ENCODE results near the gene STT3B.
"Not testable (repeated sequence)": the region's sequence is repeated elsewhere in the genome, so short reads cannot be mapped to it uniquely, and the experiment has no call there.

The STT3B gene

DNA sequence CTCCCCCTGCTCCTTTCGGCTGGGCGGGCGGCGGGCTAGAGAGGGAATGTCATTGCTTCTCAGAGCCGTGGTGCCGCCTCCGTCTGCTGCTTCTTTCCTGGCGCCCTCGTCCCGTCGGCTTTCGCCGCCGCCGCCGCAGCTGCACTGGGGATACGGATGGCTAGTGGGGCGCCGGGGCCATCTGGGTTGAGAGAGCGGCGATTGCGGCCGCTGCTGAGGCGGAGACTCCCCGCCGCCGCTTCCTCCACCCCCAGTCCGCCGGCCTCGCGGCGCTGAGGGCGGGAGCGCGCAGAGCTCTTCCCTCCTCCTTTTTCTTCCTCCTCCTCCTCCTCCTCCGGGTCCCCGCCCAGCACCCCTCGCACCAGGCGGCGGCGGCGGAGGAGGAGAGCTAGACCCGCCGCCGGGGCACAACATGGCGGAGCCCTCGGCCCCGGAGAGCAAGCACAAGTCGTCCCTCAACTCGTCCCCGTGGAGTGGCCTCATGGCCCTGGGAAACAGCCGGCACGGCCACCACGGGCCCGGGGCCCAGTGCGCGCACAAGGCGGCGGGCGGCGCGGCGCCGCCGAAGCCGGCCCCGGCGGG, at the start of gene STT3B:
Gene STT3B, plus strand, starts transcription at position 339 of the 582 bp plus-strand sequence. Its CDS starts 74 bp downstream, at position 413.
- DNase-seq, result peak; percentile 72

DNA sequence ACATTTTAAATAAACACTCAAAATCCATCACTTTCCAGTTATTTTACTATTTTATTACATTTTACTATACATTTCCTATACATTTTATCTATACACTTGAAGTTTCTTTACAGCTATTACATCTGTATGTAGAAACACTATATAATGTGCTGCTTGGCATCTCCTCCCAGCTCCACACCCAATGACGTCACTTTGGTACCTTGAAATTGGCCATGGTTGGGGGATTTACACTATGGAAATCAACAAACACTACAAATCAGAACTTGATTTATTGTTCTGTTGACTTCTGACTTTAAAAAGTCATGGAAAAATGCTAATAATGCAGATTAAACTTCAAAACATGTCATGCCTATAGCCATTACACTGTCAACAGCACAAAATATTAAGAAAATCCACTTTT, 48.9 kb upstream of the STT3B start:
- DNase-seq, result no peak

DNA sequence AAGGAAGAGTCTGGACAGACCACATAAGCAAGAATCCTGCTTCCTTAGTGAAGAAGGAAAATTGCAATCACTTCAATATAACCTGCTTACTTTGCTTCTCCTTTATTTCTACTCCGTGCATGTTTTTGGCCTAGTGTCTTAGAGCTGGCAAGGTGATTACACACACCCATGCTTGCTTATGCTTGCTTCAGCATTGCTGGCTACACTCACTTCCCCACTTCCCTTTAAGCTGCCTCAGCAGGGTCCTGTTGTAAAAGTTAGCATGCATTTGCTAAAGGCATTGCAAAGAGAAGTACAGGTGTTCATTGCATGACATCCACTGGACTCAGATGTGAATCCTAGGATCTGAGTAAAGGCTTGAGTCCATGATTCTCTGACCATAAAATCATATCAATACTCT, 47.5 kb upstream of the STT3B start:
- DNase-seq, result no peak

DNA sequence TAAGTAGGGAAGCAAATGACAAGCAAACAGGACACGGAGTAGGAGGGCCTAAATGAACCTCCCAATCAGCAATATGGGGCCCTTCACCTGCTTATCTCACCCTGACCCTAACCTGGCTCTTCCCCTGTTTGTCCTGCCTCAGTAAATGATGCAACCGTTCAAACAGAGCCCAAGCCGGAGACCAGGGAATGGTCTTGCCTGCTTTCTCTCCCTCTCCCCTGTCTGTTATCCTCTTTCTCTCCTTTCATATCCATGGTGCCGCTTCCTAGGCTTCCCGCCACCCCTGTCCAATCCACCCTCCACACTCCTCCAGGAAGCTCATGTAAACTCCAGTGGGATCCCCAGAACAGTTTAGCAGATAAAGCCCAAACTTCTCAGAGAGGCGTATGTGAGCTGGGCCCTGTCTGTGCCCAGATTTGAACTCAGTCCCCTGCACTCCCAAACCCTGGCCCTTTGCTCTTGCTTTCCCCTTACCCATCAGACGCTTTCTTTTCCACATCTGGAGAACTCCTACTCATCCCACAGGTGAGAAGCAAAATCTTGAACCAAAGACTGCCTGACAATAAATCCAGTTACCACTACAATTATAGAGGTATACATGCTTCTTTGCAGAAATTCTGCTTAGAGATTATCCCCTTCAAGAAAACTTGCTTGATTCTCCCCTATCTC, 45.7 kb upstream of the STT3B start:
- DNase-seq, result no peak

DNA sequence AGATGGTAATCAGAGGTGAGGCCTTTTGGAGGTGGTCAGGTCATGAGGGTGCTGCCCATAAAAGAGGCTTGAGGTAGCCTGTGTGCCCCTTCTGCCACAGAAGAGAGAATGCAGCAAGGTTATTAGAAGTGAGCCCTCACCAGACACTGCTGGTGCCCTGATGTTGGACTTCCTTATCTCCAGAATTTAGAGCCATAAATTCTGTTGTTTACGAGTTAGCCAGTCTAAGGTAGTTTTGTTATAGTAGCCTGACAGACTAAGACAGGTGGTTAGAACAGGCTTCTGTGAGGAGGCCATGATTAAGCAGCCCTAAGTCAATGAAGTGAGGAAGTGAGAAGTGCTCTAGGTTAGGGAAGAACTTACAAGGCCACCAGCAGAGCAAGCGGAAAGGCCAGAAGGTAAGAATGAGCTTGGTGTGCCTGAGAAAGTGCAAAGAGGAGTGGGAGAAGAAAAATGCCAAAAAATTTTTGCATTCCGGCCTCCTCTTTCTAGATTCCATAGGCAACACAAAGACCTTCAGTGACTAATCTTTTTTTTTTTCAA, 44.2 kb upstream of the STT3B start:
- no peak for DNase-seq

DNA sequence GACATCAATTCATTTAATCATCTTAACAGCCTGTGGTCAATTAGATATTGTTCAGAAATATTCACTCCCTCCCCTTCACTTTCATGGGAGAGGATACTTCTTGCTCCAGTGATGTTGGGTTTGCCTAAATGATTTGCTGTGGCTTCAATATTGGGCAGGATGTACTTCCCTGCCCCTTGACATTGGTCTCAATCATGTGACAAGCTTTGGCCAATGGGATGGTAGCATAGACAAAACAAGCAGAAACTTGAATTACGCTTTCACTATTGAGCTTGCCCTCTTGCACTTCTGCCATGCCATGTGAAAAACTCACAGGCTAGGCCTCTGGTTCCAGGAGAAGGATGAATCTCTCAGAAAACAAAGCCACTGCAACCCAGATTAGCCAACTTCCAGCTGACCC, 42.2 kb upstream of the STT3B start:
- no peak for DNase-seq

DNA sequence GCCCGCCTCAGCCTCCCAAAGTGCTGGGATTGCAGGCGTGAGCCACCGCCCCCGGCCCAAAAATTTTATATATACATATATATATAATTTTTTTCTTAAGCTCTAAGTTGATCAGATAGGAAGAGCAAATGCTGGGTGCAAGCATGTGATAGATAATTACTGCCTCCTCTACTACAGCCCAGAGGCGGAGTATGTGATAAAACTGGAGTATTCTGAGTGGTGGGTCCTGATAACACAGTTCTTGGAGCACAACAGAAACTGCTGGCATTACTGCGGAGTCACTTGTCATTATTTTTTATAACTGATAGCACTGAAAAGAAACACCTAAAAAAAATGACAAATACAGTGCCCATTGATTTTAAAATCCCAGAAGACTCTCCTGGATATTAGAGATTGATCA, 41.1 kb upstream of the STT3B start:
- no peak for DNase-seq

DNA sequence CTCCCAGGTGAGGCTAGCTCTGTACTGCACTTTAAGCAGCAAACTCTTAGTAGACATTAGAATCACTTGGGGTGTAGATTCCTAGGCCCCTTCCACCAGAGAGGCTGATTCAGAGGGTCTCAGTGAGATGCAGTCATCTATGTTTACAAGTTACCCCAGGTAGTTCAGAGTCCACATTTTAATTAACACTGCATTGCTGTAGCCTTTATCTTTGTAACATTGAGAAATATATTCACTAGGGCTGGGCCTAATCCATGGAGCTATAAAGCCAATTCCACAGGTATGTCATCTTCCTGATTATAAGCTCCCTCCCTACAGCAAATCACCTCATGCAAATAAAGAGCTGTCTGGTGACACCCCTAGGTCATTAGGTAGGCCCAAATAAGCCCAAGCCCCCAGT, 39.6 kb upstream of the STT3B start:
- no peak for DNase-seq

DNA sequence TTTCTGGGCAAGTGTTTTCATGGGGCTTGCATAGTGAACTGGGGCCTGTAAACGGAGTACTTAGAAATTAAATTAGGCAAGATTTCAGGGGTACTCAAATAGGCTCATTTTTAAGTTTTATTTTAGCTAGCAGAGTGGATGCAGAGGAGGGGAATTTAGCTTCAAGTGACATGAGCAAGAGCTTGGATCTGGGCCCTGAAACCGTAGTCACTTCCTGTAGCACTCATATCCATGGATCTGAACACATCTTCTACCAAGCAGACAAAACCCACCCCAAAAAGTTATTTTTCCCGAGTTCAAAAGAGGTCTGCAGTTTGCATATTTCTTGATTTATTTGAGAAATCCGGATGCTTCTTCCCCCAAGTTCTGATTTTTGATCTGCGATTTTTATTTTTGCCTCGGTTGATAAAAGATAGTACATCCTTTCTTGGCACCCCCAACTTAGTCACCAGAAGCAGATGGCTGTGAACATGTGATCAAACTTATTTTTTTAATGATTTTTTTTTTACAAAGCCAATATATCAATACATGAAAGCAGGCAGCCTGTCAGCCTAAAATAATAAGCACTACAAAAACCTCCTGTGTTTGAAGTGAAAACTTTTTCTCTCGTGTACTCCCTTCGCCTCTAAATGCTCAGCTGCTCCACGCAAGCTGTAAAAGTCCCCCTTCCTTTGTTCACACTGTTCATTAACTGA, 36.6 kb upstream of the STT3B start:
- no peak for DNase-seq

DNA sequence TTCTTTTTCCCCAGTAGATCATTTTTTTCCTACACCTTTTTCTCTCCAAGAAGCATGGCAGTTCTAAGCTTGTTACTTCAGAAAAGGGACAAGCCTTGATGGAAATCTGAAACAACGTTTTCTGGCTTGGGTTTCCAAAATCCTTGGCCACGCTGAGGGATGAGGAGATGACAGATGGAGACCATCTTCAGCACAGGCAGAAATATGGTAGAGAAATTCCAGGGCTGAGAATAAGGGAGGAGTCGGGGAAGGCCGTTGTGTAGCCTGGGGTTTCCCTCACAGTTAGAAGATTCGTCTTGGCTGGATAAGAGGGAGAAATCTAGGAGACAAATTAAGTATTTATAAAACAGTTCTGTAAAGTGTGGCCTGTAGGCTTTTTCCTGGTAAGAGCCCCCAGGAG, 33.9 kb upstream of the STT3B start:
- DNase-seq, result no peak

DNA sequence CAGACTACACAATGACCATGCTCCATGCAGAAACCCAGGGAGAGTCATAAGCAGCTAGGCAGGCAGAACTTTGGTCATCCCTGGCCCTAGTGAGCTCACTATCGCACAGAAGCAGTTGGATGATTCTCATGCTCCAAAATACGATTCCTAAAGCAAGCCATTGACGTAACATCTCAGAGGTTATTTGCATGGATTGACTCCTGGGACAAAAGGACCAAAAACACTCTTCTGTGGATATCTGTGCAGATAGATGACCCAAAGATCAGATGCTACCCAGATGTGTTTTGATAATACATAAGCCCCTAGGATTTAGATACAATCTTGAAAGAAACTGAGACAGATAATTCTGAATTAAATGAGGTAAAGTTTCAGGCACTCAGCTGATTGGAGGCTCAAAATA, 33.4 kb upstream of the STT3B start:
- no peak for DNase-seq

DNA sequence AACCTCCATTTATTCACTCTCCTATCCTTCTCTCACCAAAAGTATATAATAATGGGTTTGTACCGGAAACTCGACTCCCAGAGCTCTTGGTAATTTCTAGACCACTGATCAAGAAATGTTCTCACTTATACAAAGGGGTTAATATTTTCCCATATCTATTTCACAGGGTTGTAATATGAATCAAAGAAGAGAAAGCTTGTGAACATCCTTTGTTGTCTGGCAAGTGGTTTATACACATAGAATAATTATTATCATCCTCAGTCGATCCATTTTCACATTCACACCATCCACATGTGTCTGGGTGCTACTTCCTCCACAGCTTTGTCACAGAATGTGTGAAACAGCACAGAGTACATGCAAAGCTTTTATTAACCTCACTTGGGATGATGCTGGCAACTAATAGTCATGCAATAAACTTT, 29.9 kb upstream of the STT3B start:
- DNase-seq, result no peak

DNA sequence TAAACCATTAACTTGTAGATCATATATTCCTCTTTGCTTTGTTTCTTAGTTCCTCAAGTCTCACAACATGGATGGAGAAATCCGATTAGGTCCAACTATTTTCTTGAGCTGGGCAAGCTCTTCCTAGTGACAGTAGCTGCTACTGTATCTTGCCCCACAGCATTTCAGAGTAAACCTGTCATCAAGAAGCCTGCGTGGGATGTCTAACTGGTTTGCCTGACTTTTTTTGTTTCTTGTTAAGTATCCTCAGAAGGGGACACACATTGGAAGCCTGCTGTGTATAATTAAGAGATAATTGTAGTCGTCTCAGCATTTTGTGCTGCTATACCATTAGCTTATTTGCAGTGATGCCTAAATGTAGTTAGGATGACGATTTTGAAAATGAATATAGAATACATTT, 29.3 kb upstream of the STT3B start:
- no peak for DNase-seq

DNA sequence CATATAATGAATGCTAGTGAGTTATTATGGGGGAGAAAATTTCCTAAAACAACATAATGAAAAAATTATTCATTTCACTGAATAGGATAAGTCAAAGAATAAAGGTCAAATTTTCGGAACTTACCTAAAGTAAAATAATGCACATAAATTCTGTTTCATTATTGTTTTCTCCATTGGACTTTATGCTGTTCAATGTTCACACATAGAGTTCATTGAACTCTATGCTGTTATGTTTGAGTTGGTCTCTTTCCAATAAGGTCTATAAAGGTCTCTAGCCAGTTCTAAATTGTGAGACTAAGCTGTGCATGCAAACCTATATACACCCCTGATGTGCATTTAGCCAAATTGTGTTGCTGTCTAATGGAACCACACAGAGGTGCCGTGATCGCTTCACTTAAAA, 28.5 kb upstream of the STT3B start:
- DNase-seq, result no peak

DNA sequence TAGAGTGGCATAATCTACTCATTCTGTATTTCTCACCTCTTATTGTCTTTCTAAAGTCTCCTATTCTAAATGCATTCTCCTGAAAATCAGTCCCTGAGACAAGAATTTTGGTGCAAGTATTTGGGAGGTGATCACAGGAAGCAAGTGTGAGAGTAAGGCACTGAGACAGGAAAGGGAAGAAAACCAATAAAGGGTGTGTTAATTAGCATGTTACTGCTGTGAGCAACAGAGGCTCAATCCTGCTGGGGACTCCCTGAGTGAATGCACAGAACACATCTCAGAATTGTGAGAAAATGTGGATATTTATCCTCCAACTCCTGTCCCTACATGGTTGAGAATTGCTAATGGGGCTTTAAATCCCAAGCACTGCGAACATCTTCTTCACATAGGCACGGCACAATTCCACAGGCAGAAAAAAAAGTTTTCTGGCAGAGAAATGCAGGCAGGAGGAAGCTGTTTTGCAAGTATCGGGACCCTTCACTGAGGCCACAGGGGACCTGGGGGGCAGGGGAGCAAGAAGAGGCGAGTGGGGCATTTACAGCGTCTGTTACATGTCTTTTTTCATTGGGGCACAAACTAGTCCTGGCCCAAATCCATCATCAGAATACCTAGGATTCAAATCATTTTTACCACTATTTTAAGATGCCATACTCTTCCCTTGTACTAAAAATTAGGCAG, 27.2 kb upstream of the STT3B start:
- DNase-seq, result no peak

DNA sequence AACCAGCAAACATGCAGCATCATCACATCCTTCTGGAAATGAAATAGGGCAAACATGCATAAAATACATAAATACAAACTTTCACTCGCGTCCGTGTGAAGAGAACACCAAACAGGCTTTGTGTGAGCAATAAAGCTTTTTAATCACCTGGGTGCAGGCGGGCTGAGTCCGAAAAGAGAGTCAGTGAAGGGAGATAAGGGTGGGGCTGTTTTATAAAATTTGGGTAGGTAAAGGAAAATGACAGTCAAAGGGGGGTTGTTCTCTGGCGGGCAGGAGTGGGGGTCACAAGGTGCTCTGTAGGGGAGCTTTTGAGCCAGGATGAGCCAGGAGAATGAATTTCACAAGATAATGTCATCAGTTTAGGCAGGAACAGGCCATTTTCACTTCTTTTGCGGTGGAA, 26.2 kb upstream of the STT3B start:
- DNase-seq, result not testable (repeated sequence)

DNA sequence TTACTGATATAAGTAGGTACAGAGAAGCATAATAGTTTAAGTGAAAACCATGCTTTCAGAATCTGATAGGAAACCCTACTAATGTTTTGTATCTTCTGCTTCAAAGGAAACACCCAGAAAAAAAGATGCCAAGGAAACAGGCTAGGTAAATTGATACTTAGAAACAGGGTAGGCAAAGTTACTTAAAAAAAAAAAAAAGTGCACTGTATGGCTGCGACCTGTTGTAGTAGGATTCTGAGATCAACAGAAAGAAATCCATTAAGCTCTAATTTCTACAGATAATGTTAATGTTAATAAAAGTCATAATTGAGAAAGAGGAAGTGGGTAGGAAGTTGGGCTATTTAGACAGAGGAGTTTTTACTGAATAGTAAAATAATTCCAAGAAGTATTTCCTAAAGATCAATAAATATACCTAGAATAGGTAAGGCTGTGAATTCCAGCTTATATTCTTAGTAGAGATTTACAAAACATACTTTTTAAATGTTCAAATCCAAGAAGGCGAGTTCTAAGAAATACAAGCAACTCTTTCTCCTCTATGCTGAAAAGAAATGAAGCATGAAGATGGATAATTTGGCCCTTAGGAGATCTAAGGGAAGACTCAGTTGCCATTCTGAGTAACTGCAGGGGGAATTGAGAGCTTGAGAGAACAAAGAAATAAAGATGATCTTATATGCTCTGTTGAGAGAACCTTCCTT, 24.1 kb upstream of the STT3B start:
- DNase-seq, result no peak

DNA sequence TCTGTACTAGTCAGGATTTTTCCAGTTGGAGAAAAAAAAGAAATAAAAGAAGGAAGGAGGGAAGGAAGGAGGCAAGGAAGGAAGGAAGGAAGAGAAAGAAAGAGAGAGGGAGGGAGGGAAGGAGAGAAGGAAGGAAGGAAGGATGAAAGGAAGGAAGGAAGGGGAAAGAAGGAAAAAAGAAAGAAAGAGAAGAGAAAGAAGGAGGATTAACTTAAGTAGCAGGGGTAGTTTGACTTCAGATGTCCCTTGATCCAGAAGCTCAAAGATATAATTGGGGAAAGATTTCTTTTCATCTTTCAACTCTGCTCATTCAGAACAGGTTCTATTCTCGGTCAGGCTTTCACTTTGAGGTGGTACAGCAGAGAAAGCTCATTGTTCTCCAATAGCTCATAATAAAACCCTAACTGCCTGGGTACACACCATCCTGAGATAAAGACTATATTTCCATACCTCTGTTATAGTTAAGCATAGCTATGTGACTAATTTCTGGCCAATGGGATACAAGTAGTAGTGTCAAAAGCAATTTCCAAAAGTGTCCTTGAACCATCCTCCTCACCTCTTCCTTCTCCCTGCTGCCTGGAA, 23.5 kb upstream of the STT3B start:
- no peak for DNase-seq

DNA sequence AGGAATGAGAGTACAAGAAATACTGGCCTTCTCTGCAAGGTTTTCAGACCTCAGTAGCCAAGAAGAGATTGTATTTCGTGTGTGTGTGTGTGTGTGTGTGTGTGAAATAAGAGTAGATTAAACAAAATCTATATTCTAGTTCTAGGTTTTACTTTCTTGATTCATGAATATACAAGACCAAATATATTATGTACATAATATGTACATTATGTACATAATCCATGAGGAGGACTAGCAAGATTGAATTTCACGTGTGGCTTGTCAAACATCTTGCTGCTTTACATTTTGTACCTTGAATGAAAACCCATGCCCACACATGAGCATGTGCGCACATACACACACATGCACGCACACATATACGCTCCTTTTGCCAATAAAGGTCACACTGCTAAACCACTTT, 18.2 kb upstream of the STT3B start:
- no peak for DNase-seq

DNA sequence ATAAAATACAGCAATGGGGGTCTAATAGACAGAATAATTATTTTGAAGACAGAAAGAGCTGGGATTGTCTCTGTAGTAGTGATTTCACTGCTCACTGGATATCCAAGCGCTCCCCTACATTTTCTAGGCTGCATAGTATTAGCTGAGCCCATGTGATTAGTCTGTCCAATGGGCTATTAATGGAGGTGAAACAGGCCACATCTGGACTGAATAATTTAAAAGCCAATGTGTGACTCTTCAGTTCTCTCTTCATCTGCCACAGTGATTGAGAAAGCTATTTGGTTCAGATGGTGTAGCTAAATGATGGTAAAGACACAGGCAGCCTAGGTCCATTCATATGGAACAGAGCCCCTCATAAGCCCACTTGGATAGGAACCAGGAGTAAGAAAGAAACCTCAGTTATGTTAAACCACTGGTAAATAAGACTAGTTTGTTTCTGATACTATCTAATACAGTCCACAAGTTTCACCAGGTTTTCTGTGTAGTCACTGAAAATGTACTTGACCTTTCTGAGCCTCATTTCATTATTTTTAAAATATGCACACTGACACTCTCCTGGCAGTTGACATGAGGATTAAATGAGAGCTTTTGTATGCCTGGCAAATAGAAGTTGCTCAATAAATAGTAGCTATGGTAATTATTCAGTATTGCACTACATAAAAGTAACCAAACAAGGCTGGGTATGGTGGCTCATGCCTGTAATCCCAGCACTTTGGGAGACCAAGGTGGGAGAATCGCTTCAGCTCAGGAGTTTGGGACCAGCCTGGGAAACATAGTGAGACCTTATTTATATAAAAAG, 17.0 kb upstream of the STT3B start:
- DNase-seq, result no peak

DNA sequence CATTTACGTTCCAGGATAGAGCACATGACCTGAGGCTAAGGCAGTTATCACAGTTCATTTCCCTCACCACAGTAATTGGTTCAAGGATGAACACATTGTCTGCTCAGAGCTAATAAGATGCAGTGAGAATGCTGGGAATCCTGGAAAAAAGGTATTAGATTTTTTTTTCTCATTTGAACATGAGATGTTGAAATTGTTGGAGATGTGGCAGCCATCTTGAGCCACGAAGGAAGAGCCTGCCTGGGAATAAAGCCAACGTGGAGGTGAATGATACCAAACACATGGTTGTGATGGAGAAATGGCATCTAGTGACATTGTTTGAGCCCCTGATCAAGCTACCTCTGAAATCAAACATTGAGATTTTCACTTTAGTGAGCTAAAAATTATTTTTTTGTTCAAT, 16.0 kb upstream of the STT3B start:
- no peak for DNase-seq

DNA sequence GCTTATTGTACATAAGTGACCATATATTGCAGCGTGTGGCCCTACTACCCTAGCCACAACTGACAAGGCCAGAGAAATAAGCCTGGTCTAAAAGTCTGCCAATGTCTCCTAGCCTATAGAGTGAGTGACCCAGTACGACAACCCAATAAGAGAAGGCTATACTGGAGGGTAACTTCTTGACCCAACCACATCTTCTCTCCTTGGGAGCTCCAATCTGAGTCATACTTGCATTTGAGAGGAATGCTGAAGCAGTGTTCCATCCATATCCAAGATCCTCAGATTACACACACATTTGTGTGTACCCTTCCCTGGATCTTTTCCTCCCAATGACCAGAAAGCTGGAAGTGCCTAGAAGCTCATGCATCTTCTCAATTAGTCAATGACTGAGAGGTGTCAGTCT, 11.3 kb upstream of the STT3B start:
- no peak for DNase-seq

Measured in DMS53 (cell line).